GM21447 (cell line): ENCODE results near the gene STC2.

ENCODE experiments used
- ATAC-seq: cut with Tn5 transposase; IDR thresholded peaks from one replicate; pipeline ENCODE4 v1.9.1; 2021; ENCODE audit not compliant: unreplicated experiment

Gene STC2

GRCh38 chr5:173329491-173330337, 1.5 kb upstream of the STC2 start:
- ATAC-seq: peak; percentile 31

DNA sequence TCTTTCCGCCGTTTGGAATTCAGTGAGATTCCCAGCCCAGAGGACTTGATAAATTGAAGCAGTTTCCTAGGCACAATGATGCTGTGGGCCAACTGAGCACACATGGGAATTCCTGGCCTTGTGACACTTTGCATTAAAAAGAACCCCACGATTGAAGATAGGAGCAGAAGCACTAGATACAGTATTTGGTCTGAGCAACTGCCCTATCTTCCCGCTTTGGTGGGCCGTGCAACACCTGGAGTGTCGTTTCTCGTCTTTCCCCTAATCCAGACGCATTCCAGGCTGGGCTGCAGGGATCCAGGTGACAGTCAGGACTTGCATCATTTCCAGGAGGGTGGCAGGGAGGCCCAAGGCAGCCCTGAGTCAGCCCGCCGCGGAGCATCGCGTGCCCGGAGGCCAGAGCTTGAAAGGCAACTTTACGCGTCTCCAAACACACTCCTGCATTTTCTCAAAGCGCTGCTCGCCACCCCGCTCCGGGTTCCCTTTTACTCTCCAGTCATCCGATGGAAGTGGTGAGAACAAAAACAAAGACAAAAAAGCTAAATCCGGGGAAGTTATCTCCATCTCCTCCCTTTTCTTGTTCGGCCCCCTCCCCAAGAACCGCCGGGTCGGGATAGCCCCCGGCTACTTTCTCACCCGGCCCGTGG, 753 bp upstream of the STC2 start:
- no peak for ATAC-seq

GRCh38 chr5:173327084-173327947, 898 bp downstream of the STC2 start:
- no peak for ATAC-seq

- no peak for ATAC-seq
These were observed 1.7 kb downstream of the STC2 start for GRCh38 chr5:173326501-173326960.

- no peak for ATAC-seq
These were observed 3.0 kb downstream of the STC2 start for GRCh38 chr5:173325091-173325698.

- ATAC-seq: peak; percentile 37
These were observed 3.9 kb downstream of the STC2 start for GRCh38 chr5:173324115-173325001.

- no peak for ATAC-seq
These were observed 4.5 kb downstream of the STC2 start for GRCh38 chr5:173323799-173324114.

DNA sequence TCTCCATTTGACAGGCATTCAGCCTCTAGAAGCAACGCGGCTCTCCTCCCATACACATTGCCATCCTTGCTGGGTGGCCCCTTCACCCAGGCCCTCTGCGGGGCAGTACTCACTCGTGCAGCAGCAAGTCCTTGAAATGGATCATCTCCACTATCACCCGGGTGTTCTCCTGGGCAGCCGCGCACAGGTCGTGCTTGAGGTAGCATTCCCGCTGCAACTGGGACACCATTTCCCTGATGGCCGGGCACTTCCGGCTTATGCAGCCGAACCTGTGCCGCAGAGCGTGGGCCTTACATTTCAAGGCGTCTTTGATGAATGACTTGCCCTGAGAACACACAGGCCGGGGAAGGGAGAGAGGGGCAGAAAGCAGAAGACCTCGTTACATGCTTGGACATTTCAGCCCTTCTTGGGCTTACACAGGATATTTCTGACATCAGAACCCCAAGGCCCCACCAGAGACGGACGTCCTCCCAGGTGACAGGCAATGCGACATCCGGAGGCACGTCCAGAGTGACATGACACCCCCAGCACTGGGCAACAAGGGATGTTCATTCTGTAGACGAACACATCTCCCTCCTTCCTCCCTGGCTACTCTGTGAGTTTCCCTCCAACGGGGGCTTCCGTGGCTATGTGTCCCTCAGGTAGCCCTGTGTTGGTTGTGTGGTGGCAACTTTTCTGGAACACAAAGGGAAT, 5.0 kb downstream of the STC2 start:
- no peak for ATAC-seq

- no peak for ATAC-seq
These were observed 6.3 kb downstream of the STC2 start for GRCh38 chr5:173321886-173322285.

GRCh38 chr5:173320259-173320658, 8.0 kb downstream of the STC2 start:
- no peak for ATAC-seq

- ATAC-seq: no peak
These were observed 8.6 kb downstream of the STC2 start for GRCh38 chr5:173319646-173320045.

- no peak for ATAC-seq
These were observed 9.2 kb downstream of the STC2 start for GRCh38 chr5:173318881-173319620.

- ATAC-seq: no peak
These were observed 9.9 kb downstream of the STC2 start for GRCh38 chr5:173318330-173318729.

- ATAC-seq: no peak
These were observed 10.4 kb downstream of the STC2 start for GRCh38 chr5:173317852-173318251.

DNA sequence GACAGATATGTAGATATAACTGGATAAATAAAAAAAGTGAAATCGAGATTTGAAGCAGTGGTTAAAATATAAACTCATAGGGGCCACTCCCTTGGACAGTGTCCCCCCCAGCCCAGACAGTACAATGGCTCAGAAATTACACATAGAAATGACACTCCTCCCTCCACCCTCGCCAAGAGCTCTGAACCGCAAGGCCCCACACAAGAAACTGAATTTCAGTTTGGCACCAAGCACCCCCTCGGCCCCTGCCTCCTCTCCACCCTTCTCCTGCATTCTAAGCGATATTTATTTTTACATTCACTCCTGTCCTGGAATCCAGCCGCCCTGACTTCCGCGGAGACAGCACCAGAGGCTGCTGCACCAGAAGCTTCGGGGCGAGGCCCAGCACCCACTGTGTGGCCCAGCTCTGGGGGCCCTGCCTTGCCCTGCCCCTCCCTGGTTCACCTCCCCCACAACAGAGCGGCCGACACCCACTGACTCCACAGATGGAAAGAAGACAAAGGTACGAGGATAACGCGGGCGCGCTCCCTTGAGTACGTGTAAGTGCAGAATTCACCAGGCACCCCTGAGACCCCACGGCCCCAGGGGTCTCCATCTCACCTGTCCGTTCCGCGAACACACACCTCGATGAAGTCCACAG, 11.0 kb downstream of the STC2 start:
- ATAC-seq: no peak

- no peak for ATAC-seq
These were observed 11.7 kb downstream of the STC2 start for GRCh38 chr5:173316339-173317020.

GRCh38 chr5:173315495-173316338, 12.5 kb downstream of the STC2 start:
- ATAC-seq: no peak
